Fibroblast of skin of left quadriceps (primary cell): Measurements from ENCODE around the gene TMEM45B.
"Not testable (repeated sequence)": the region's sequence is repeated elsewhere in the genome, so short reads cannot be mapped to it uniquely, and the experiment has no call there.

Source experiments
- DNase-seq, 2 experiments: peaks; one replicate each; pipeline ENCODE4 v3.0.0-alpha.2; 2013; ENCODE audit warnings: low read depth in 2 of 2

TMEM45B gene

GRCh38 chr11:129808241-129808640 is 7.4 kb upstream of the TMEM45B start:
- DNase-seq: not testable (repeated sequence)

GRCh38 chr11:129813231-129813791 is 2.3 kb upstream of the TMEM45B start:
- DNase-seq: no peak

- no peak for DNase-seq
Observed at GRCh38 chr11:129814244-129815014, 1.2 kb upstream of the TMEM45B start.

DNA sequence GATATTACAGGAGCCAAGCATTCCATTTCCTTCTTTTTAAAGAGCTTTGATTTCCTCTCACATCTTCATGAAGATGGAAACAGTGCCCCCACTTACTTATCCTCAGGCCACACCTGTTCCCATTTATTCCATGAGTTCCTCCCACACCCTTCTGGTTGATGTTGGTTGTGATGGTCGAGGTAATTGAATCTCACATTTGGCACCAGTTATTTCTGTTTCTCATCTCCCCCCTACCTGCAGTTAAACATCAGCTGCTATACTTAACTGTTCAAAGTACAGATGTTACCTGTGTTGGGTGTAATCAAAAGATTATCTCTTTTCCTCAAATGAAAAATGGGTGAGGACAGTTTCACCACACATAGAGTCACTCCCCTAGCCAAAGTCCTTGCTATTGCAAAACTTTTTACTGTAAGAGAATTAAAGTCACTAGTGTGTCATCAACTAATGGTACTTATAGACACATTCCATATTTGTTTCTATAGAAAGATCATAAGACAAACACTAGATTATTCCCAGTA is 1.9 kb downstream of the TMEM45B start:
- DNase-seq: no peak

DNA sequence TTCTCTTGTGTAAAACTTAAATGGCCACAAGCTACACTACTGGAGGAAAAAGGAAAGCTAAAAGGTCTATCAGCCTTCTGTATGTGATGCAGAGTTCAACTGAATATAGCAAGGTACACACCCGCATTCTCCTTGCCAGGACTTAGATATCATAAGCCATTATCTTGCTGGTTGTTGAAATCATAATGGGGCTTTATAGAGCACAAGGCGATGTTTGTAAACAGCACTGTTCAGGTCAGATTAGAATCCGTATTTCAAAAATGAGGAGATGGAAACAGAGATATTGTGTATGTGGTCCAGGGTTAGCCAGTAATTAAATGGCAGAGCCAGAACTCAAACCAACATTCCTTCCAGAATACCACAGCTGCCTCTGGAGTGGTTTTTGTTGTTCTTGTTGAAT is 2.6 kb downstream of the TMEM45B start:
- DNase-seq: not testable (repeated sequence)

DNA sequence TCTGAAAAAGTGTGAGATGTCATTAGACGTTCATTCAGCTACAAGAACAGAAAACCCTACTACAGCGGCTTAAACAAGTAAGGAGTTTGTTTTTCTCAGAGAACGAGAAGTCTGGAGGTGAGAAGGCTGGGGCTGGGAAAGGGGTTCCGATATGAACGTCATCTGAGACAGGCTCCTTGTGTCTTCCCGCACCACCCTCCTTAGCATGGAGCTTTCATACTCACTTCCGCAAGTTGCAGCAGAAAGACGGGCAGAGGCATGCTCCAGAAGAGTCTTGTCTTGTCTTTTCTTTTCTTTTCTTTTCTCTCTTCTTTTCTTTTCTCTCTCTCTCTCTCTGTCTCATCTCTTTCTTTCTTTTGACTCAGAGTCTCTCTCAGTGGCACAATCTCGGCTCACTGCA is 3.6 kb downstream of the TMEM45B start:
- no peak for DNase-seq

DNA sequence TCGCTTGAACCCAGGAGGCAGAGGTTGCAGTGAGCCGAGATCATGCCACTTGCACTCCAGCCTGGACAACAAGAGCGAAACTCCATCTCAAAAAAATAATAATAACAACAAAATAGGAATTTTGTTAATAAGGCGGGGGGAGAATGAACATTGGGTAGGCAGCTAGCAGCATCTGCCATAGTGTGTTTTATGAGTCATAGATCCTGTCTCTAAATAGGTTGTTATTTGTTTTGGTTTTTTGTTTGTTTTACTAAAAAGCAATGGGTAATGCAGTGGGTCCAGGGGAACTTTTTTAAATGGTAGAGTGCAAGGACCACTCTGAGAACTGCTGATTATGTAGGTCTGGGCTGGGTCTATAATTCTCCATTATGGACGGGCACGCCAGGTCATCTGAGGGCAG is 4.6 kb downstream of the TMEM45B start:
- DNase-seq: not testable (repeated sequence)

- not testable (repeated sequence) for DNase-seq
Observed at GRCh38 chr11:129823281-129823680, 7.6 kb downstream of the TMEM45B start.

GRCh38 chr11:129823799-129824198 is 8.2 kb downstream of the TMEM45B start:
- DNase-seq: not testable (repeated sequence)

DNA sequence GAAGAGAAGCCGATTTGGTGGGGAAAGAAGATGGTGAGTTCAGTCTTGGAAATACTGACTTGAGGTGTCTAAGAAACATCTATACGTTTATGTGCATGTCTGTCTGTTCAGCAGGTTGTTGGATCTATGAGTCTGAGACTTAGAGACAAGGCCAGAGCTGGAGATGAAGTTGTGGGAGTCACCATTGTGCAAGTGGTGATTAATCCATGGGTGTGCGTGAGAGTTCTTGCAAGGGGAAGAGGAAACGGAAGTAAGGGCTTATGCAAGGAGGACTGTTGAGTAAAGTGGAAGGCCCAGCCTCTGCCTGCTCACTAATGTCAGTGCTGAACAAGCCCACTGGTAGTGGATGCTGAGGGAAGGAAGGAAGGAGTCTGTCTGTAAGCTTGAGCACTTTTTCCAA is 9.7 kb downstream of the TMEM45B start:
- no peak for DNase-seq

DNA sequence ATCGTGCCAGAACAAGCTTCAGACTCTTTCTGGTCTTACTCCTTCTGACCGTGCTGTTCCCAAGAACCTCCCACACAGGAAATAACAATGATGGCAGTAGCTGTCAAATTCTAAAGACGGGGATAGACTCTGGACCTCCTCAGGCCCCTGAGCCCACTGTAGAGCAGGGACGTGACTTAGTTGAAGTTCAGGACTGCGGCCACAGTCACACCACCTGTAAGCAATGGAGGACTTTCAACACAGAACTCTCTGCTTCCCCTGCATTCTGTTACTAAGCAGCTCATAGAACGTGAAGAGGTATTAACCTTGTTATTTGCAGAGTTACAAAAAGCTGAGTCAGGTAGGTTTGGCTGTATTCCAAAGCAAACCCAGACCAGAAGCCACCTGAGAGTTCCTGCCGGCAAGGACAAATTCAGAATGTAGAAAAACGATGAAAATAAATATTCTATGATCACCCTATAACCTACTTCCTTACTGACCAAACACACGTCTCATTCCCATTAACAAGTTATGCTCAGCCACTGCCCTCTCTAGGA is 12.7 kb downstream of the TMEM45B start:
- no peak for DNase-seq

GRCh38 chr11:129829497-129829896 is 13.8 kb downstream of the TMEM45B start:
- not testable (repeated sequence) for DNase-seq

- not testable (repeated sequence) for DNase-seq
Observed at GRCh38 chr11:129831227-129831626, 15.6 kb downstream of the TMEM45B start.

- DNase-seq: not testable (repeated sequence)
Observed at GRCh38 chr11:129833260-129833659, 17.6 kb downstream of the TMEM45B start.

DNA sequence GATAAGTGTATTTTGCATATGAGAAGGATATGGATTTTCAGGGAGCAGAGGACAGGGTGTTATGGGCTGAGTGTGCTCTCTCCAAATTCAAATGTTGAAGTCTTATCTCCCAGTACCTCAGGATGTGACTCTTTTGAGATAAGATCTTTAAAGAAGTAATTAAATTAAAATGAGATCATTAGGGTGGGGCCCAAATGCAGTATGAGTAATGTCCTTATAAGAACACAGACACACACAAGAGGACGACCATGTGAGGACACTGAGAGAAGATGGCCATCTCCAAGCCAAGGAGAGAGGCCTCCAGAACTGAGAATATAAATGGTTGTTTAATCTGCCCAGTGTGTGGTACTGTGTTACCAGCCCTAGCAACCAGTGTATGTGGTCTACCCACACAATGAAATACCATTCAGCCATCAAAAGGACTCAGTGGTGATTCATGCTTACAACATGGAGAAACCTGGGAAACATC is 20.8 kb downstream of the TMEM45B start:
- DNase-seq: not testable (repeated sequence)

GRCh38 chr11:129836979-129837378 is 21.3 kb downstream of the TMEM45B start:
- no peak for DNase-seq

GRCh38 chr11:129840236-129840635 is 24.6 kb downstream of the TMEM45B start:
- DNase-seq: no peak

GRCh38 chr11:129842138-129842537 is 26.5 kb downstream of the TMEM45B start:
- DNase-seq: no peak

DNA sequence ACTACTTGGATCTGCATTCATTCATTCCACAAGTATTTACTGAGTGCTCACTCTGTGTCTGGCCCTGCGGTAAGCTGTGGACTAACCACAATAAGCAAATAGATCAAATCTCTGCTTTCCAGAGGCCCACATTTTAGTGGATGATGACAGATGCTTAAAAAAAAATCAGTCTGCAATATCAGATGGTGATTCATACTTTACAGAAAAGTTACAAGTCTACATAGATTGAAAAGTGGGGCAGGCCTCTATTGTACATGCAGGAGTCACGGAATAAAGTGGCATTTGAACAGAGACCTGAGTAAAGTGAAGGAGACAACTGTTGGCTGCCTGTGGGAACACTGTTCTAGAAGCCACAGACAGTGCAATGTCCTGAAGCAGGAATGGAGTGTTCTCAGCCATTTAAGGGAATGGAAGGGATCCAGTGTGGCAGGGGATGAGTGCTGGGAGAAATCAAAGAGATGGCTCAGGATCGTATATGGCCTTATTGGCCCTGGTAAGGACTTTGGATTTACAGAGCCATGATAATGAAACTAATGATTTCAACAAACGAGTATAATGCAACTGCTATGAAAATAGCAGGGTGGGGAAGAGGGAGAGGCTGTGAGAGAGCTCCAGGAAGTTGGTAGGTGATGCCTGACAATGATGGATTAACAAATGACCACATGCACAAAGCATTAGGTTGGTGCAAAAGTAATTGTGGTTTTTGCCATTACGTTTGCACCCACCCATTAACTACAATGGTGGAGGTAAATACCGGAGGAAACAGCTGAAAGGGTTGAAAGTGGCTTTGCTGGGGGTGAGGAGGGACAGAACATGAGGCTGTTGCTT is 31.1 kb downstream of the TMEM45B start:
- peak; percentile 94 to 95 for DNase-seq

DNA sequence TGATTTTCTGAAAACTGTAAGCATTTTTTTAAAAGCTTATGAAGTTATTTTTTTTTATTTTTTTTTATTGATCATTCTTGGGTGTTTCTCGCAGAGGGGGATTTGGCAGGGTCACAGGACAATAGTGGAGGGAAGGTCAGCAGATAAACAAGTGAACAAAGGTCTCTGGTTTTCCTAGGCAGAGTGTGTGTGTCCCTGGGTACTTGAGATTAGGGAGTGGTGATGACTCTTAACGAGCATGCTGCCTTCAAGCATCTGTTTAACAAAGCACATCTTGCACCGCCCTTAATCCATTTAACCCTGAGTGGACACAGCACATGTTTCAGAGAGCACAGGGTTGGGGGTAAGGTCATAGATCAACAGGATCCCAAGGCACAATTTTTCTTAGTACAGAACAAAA is 31.7 kb downstream of the TMEM45B start:
- not testable (repeated sequence) for DNase-seq

- DNase-seq: no peak
Observed at GRCh38 chr11:129849447-129850130, 33.9 kb downstream of the TMEM45B start.
